DLD1 (cell line): ENCODE data around the gene VASP.

Source experiments
- in situ Hi-C: cut with HindIII; loops from 2 replicates; pipeline ENCODE4 v1.10.0; 2017; ENCODE audit warnings: low sequenced_read_pairs

Gene VASP

GRCh38 chr19:45506989-45507871, at the start of gene VASP:
Gene VASP (plus strand): TSS chr19:45507479. CDS start chr19:45507772, 293 bp downstream.
- in situ Hi-C loops = no loop called here

GRCh38 chr19:45457776-45458175, 49.5 kb upstream of the VASP start:
- in situ Hi-C loops = no loop called here

GRCh38 chr19:45460807-45461347, 46.4 kb upstream of the VASP start:
- in situ Hi-C loops = no loop called here

- in situ Hi-C loops = no loop called here
Observed at GRCh38 chr19:45462174-45462573, 45.1 kb upstream of the VASP start.

- in situ Hi-C loops = no loop called here
Observed at GRCh38 chr19:45463241-45463640, 44.0 kb upstream of the VASP start.

- in situ Hi-C loops = no loop called here
Observed at GRCh38 chr19:45464274-45464673, 43.0 kb upstream of the VASP start.

- in situ Hi-C loops = no loop called here
Observed at GRCh38 chr19:45464852-45465441, 42.3 kb upstream of the VASP start.

GRCh38 chr19:45467115-45467455, 40.2 kb upstream of the VASP start:
- in situ Hi-C loops = no loop called here

GRCh38 chr19:45467456-45468158, 39.7 kb upstream of the VASP start, which contains the start of gene FOSB:
Gene FOSB (plus strand): TSS chr19:45467996. CDS start chr19:45468587, 591 bp downstream.
- in situ Hi-C loops = no loop called here

- in situ Hi-C loops = no loop called here
Observed at GRCh38 chr19:45468159-45468651, 39.1 kb upstream of the VASP start.

- in situ Hi-C loops = no loop called here
Observed at GRCh38 chr19:45468803-45469131, 38.5 kb upstream of the VASP start.

GRCh38 chr19:45469132-45469944, 37.9 kb upstream of the VASP start:
- in situ Hi-C loops = no loop called here

GRCh38 chr19:45469945-45470761, 37.1 kb upstream of the VASP start:
- in situ Hi-C loops = no loop called here

GRCh38 chr19:45470762-45471081, 36.6 kb upstream of the VASP start:
- in situ Hi-C loops = no loop called here

- in situ Hi-C loops = no loop called here
Observed at GRCh38 chr19:45471111-45471930, 36.0 kb upstream of the VASP start.

GRCh38 chr19:45471931-45472562, 35.2 kb upstream of the VASP start:
- in situ Hi-C loops = no loop called here

GRCh38 chr19:45472563-45473366, 34.5 kb upstream of the VASP start:
- in situ Hi-C loops = no loop called here

- in situ Hi-C loops = no loop called here
Observed at GRCh38 chr19:45473367-45473681, 34.0 kb upstream of the VASP start.
